OCI-LY3 (cell line): ENCODE data around the gene SLC25A26.

ENCODE experiments used
- H2AFZ ChIP-seq: fragments of 200-600, 300-600 bp; shearing (Covaris generic); 2 replicates; pipeline ENCODE4 v1.6.0; 2014; ENCODE audit warnings: antibody characterized with exemption, low read depth, low read length
- H3K27ac ChIP-seq: fragments of 200-600, 300-600 bp; sonication (generic); 2 replicates; pipeline ENCODE4 v1.5.1; 2014; ENCODE audit warnings: mild to moderate bottlenecking, low read length, moderate library complexity, mixed read lengths
- H3K27me3 ChIP-seq: fragments of 200-600, 300-600 bp; sonication (generic); 2 replicates; pipeline ENCODE4 v1.6.1; 2014; ENCODE audit warnings: low read depth, low read length, mixed read lengths
- H3K36me3 ChIP-seq: fragments of 200-600, 300-600 bp; sonication (generic); replicated peaks from 2 replicates; pipeline ENCODE3; 2014; ENCODE audit warnings: low read depth, low read length, mixed read lengths
- H3K4me1 ChIP-seq: fragments of 300-600, 200-600 bp; sonication (generic); 2 replicates; pipeline ENCODE4 v1.6.1; 2014; ENCODE audit warnings: low read length, mixed read lengths
- H3K4me2 ChIP-seq: fragments of 200-600, 300-600 bp; sonication (generic); 2 replicates; pipeline ENCODE4 v1.6.1; 2014; ENCODE audit warnings: low read length, mixed read lengths
- H3K4me3 ChIP-seq: fragments of 300-600, 200-600 bp; sonication (generic); 2 replicates; pipeline ENCODE4 v1.5.1; 2014; ENCODE audit warnings: antibody characterized with exemption, mild to moderate bottlenecking, low read length, moderate library complexity
- H3K79me2 ChIP-seq: fragments of 300-600, 200-600 bp; shearing (Covaris generic); 2 replicates; pipeline ENCODE4 v1.6.1; 2014; ENCODE audit warnings: mild to moderate bottlenecking, low read length, mixed read lengths
- H3K9ac ChIP-seq: fragments of 300-600, 200-600 bp; shearing (Covaris generic); 2 replicates; pipeline ENCODE4 v1.6.0; 2014; ENCODE audit warnings: mild to moderate bottlenecking, low read length, moderate library complexity
- H3K9me3 ChIP-seq: fragments of 200-600, 300-600 bp; shearing (Covaris generic); 2 replicates; pipeline ENCODE4 v1.6.1; 2014; ENCODE audit warnings: low read length, mixed read lengths; ENCODE audit not compliant: insufficient read depth
- H4K20me1 ChIP-seq: fragments of 200-600, 300-600 bp; sonication (generic); 2 replicates; pipeline ENCODE4 v1.6.1; 2016; ENCODE audit warnings: low read length, mixed read lengths; ENCODE audit not compliant: insufficient read depth
- EZH2phosphoT487 ChIP-seq: fragments of 200-600 bp; shearing (Covaris generic); IDR thresholded peaks from 2 replicates; pipeline ENCODE4 v1.6.1; 2018; ENCODE audit warnings: antibody characterized with exemption, mixed run types, low read depth
- TF ChIP-seq, protein P1 (sequence below): fragments of 200-600, 300-600 bp; sonication (generic); IDR thresholded peaks from 2 replicates; pipeline ENCODE4 v1.5.1; 2014; ENCODE audit warnings: antibody characterized with exemption, low read length, low read depth

Gene SLC25A26

DNA sequence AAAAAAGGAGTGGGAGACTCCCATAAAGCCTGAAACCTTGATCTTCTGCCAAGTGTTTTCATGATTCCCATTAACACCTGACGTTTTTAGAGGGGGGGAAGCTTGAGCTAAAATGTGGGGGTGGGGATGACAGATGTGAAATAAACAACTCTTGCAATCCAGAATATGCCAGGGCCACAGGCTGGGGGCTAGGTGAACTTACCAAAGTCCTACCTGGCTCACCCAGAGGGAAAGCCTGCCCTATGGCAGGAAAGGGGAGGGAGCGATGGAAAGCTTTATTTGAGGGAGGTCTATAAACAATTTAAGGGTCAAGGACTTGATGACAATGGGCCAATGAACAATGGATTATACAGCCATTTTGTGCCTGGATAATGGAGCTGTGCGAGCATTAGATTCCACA, 171.7 kb downstream of the SLC25A26 start:
- Histone ChIP-seq H3K79me2 (peaks cover 20% of the 10 kb centered on the region), H3K4me1 (peaks cover 78% of the 10 kb centered on the region), H3K4me2 (peak overlapping the region; percentile 77), H3K27me3 (no peaks in the 10 kb centered on the region), H3K9ac (no peak overlapping the region; the same call in 1 of the 2 replicates), H3K36me3 (peaks cover 70% of the 10 kb centered on the region), H3K27ac (peak overlapping the region; percentile 78), H3K4me3 (peak overlapping the region; percentile 65), H2AFZ (no peak overlapping the region), H4K20me1 (no peaks in the 10 kb centered on the region), H3K9me3 (peaks cover 8% of the 10 kb centered on the region; the same call in 1 of the 2 replicates)
- TF ChIP-seq EZH2phosphoT487, result no peak
- TF ChIP-seq, protein P1, sequence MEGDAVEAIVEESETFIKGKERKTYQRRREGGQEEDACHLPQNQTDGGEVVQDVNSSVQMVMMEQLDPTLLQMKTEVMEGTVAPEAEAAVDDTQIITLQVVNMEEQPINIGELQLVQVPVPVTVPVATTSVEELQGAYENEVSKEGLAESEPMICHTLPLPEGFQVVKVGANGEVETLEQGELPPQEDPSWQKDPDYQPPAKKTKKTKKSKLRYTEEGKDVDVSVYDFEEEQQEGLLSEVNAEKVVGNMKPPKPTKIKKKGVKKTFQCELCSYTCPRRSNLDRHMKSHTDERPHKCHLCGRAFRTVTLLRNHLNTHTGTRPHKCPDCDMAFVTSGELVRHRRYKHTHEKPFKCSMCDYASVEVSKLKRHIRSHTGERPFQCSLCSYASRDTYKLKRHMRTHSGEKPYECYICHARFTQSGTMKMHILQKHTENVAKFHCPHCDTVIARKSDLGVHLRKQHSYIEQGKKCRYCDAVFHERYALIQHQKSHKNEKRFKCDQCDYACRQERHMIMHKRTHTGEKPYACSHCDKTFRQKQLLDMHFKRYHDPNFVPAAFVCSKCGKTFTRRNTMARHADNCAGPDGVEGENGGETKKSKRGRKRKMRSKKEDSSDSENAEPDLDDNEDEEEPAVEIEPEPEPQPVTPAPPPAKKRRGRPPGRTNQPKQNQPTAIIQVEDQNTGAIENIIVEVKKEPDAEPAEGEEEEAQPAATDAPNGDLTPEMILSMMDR, result no peak

DNA sequence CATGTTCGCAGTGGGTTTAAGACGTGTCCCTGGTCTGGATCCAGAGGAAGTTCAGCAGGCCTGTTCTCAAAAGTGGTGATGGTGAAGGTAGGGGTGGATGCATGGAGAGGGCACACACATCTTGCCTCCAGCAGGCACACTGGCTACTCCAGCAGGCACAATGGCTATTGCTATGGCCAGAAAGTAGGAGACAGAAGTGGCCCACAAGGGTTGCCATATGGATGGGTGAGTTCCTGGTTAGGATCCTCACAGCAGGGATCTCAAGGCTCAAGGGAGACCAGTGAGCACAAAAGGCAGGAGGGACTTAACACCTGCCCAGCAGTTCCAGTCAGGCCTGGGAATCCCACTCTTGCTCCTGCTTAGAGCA, 172.1 kb downstream of the SLC25A26 start:
- H3K4me2 ChIP-seq, result peak overlapping the region; percentile 77
- peaks cover 80% of the 10 kb centered on the region for H3K4me1 ChIP-seq
- H3K9me3 ChIP-seq, result peaks cover 8% of the 10 kb centered on the region; the same call in 1 of the 2 replicates
- H3K4me3 ChIP-seq, result peak overlapping the region; percentile 65
- H3K9ac ChIP-seq, result peak overlapping the region; percentile 53
- H3K79me2 ChIP-seq, result peaks cover 20% of the 10 kb centered on the region
- peak overlapping the region; percentile 78 for H3K27ac ChIP-seq
- H2AFZ ChIP-seq, result no peak overlapping the region
- no peaks in the 10 kb centered on the region for H3K27me3 ChIP-seq
- TF ChIP-seq, protein P1, result no peak
- no peak for TF ChIP-seq EZH2phosphoT487
- H3K36me3 ChIP-seq, result peaks cover 72% of the 10 kb centered on the region
- no peaks in the 10 kb centered on the region for H4K20me1 ChIP-seq

DNA sequence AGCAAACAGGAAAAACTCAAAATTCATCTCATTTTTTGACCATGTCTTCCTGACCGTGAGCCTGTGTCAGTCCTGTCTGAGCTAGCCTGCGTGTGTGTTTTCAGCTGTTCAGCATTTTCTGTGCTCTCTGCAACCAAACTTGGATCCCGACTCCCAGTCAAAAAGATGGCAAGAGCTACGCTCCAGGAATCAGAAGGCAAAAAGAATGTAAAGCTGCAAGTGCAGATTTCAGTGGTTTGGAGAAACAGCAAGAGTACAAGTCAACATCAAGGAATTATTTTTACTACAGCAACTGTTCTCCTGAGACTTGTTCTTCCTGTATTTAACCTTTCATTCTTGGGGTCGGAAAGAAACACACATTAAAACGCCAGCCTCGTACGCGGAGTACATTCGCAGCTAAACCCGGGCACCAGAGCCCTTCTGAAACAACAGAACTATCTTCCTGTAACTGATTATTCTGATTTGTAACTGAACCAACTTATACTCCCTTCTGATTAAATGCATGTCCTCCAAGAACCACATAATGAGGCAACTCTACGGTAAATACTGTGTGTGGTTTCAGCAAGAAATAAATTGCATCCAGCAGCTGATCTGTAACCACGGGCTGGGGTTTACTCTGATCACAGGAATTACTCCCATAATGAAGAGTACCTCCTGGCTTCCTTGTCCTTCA, 172.7 kb downstream of the SLC25A26 start:
- TF ChIP-seq EZH2phosphoT487, result no peak
- TF ChIP-seq, protein P1, result no peak
- Histone ChIP-seq H4K20me1 (no peaks in the 10 kb centered on the region), H3K4me1 (peaks cover 75% of the 10 kb centered on the region), H3K27ac (peak overlapping the region; percentile 78), H3K9me3 (peaks cover 4% of the 10 kb centered on the region; the same call in 1 of the 2 replicates), H3K9ac (peak overlapping the region; percentile 53), H3K4me3 (peak overlapping the region; percentile 65), H3K79me2 (peaks cover 16% of the 10 kb centered on the region), H2AFZ (no peak overlapping the region; the same call in 1 of the 2 replicates), H3K36me3 (peaks cover 72% of the 10 kb centered on the region), H3K27me3 (no peaks in the 10 kb centered on the region), H3K4me2 (peak overlapping the region; percentile 77)

DNA sequence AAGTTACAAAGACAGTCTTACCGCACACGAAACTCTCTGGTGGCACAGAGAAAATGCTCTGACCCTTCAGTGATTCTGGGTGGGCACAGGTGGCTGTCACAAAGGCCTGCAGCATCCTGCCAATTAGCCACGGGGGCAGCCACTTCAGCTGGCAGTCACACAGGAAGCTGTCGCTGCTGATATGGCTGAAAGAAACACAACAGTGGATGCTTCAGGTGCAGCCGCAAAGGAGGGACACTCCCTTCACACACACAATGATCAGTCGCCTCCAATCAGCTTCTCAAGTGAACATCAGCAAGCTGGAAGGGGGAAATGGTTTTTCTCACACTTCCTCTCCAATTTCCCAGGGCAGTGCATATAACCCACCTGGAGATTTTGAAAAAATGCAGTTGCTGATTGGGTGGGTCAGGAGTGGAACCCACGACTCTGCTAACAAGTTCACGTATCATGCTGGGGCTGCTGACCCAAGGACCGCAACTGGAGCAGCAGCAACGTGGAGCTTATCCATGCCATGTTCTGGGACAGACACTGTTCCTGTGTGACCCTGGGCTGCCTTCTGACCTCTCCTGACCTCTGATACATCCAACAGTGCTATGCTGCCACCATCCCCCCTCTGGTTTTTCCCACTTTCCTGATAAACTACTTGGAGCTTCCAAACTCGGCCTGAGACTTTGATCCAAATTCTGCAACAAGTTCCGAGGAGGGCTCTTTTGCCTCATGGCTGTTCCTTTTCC, 173.4 kb downstream of the SLC25A26 start:
- Histone ChIP-seq H3K4me1 (peaks cover 68% of the 10 kb centered on the region), H4K20me1 (no peaks in the 10 kb centered on the region), H3K27ac (peak overlapping the region; percentile 78), H3K79me2 (0 out of 2 replicates have a peak, but pooled peaks cover 11% of the 10 kb centered on the region), H3K27me3 (no peaks in the 10 kb centered on the region), H2AFZ (no peak overlapping the region; the same call in 1 of the 2 replicates), H3K4me2 (peak overlapping the region; percentile 77), H3K4me3 (peak overlapping the region; percentile 65), H3K9me3 (no peaks in the 10 kb centered on the region), H3K36me3 (peaks cover 72% of the 10 kb centered on the region), H3K9ac (peak overlapping the region; percentile 53)
- TF ChIP-seq EZH2phosphoT487, result no peak
- TF ChIP-seq, protein P1, result no peak
